Measurements from ENCODE around the gene IDH3G.

Gene IDH3G

GRCh38 chrX:153780678-153781427 lies 13.3 kb downstream of the IDH3G start, which contains the start of gene SRPK3:
Gene SRPK3 (plus strand): TSS chrX:153781041. CDS start chrX:153781087, 46 bp downstream.
- no peak within 1 kb of the TSS for H3K4me3 ChIP-seq (ENCODE audit: low read depth, low read length)
- TF ChIP-seq CTCF (IDR thresholded peaks at IDR 0.05; ENCODE audit: borderline replicate concordance, insufficient read depth, low read depth, low read length), result no peak

GRCh38 chrX:153779891-153780677 lies 14.1 kb downstream of the IDH3G start:
- TF ChIP-seq CTCF (IDR thresholded peaks at IDR 0.05; ENCODE audit: borderline replicate concordance, insufficient read depth, low read depth, low read length), result no peak
- no peak overlapping the region for H3K4me3 ChIP-seq (ENCODE audit: low read depth, low read length)

- no peak for TF ChIP-seq CTCF (IDR thresholded peaks at IDR 0.05; ENCODE audit: borderline replicate concordance, insufficient read depth, low read depth, low read length)
- no peak overlapping the region for H3K4me3 ChIP-seq (ENCODE audit: low read depth, low read length)
Observed at GRCh38 chrX:153778684-153779101, 15.5 kb downstream of the IDH3G start.

- no peak overlapping the region for H3K4me3 ChIP-seq (ENCODE audit: low read depth, low read length)
- TF ChIP-seq CTCF (IDR thresholded peaks at IDR 0.05; ENCODE audit: borderline replicate concordance, insufficient read depth, low read depth, low read length), result no peak
Observed at GRCh38 chrX:153778181-153778580, 16.0 kb downstream of the IDH3G start.

- no peak overlapping the region for H3K4me3 ChIP-seq (ENCODE audit: low read depth, low read length)
- TF ChIP-seq CTCF (IDR thresholded peaks at IDR 0.05; ENCODE audit: borderline replicate concordance, insufficient read depth, low read depth, low read length), result no peak
Observed at GRCh38 chrX:153777261-153778090, 16.7 kb downstream of the IDH3G start.

- no peak overlapping the region for H3K4me3 ChIP-seq (ENCODE audit: low read depth, low read length)
- TF ChIP-seq CTCF (IDR thresholded peaks at IDR 0.05; ENCODE audit: borderline replicate concordance, insufficient read depth, low read depth, low read length), result no peak
Observed at GRCh38 chrX:153776611-153777045, 17.5 kb downstream of the IDH3G start.

Data from GM12875 (cell line).